SK-N-SH treated with all-trans-retinoic acid at 6 μM for 48 hours (cell line): Measurements from ENCODE around the gene IPO5.

Experiments used
- ATAC-seq: fragments of 200-7000 bp; cut with Tn5 transposase; 3 replicates; pipeline ENCODE4 v1.9.1; 2020; ENCODE audit warnings: mild to moderate bottlenecking, moderate library complexity
- ARNTL ChIP-seq: fragments of 450-650 bp; formaldehyde crosslinking; IDR thresholded peaks from 2 replicates; pipeline ENCODE4 v1.5.0; 2020; ENCODE audit warnings: low read depth, mild to moderate bottlenecking, moderate library complexity, borderline replicate concordance
- BACH2 ChIP-seq: fragments of 250-450 bp; sonication (Bioruptor Pico); IDR thresholded peaks from 2 replicates; pipeline ENCODE4 v1.9.0; 2021; ENCODE audit warnings: mild to moderate bottlenecking, borderline replicate concordance
- CREB5 ChIP-seq: fragments of 250-450 bp; sonication (Bioruptor Pico); IDR thresholded peaks from 2 replicates; pipeline ENCODE4 v1.5.1; 2020; ENCODE audit warnings: low read depth, mild to moderate bottlenecking, moderate library complexity
- CSDC2 ChIP-seq: fragments of 250-450 bp; sonication (Bioruptor Pico); IDR thresholded peaks from 2 replicates; pipeline ENCODE4 v1.5.0; 2020; ENCODE audit warnings: mild to moderate bottlenecking, moderate library complexity
- CSRNP3 ChIP-seq: fragments of 250-450 bp; sonication (Bioruptor Pico); IDR thresholded peaks from 2 replicates; pipeline ENCODE4 v1.5.1; 2021; ENCODE audit warnings: mild to moderate bottlenecking, moderate library complexity
- ESRRG ChIP-seq: fragments of 250-450 bp; sonication (Bioruptor Pico); IDR thresholded peaks from 2 replicates; pipeline ENCODE4 v1.6.1; 2021; ENCODE audit warnings: mild to moderate bottlenecking
- GLIS3 ChIP-seq: fragments of 250-450 bp; sonication (Bioruptor Pico); IDR thresholded peaks from 2 replicates; pipeline ENCODE4 v1.5.0; 2020; ENCODE audit warnings: mild to moderate bottlenecking, moderate library complexity
- PATZ1 ChIP-seq: fragments of 250-450 bp; sonication (Bioruptor Pico); IDR thresholded peaks from 2 replicates; pipeline ENCODE4 v1.8.0; 2020; ENCODE audit warnings: mild to moderate bottlenecking, moderate library complexity, borderline replicate concordance
- POU6F1 ChIP-seq: fragments of 250-450 bp; sonication (Bioruptor Pico); IDR thresholded peaks from 2 replicates; pipeline ENCODE4 v1.8.0; 2021; ENCODE audit warnings: low read depth, mild to moderate bottlenecking, moderate library complexity, borderline replicate concordance
- PPARA ChIP-seq: fragments of 250-450 bp; sonication (Bioruptor Pico); IDR thresholded peaks from 2 replicates; pipeline ENCODE4 v1.5.0; 2020; ENCODE audit warnings: mild to moderate bottlenecking, borderline replicate concordance
- RARB ChIP-seq: fragments of 250-450 bp; sonication (Bioruptor Pico); IDR thresholded peaks from 2 replicates; pipeline ENCODE4 v1.8.0; 2021; ENCODE audit warnings: mild to moderate bottlenecking, moderate library complexity
- SNAI2 ChIP-seq: fragments of 250-450 bp; sonication (Bioruptor Pico); IDR thresholded peaks from 2 replicates; pipeline ENCODE4 v1.5.0; 2020; ENCODE audit warnings: mild to moderate bottlenecking, moderate library complexity
- TCF4 ChIP-seq: fragments of 250-450 bp; sonication (Bioruptor Pico); IDR thresholded peaks from 2 replicates; pipeline ENCODE4 v1.8.0; 2021; ENCODE audit warnings: mild to moderate bottlenecking, moderate library complexity, borderline replicate concordance
- TOX ChIP-seq: fragments of 250-450 bp; sonication (Bioruptor Pico); IDR thresholded peaks from 2 replicates; pipeline ENCODE4 v1.8.0; 2021; ENCODE audit warnings: mild to moderate bottlenecking, moderate library complexity, borderline replicate concordance
- TSHZ2 ChIP-seq: fragments of 250-450 bp; sonication (Bioruptor Pico); IDR thresholded peaks from 2 replicates; pipeline ENCODE4 v1.5.0; 2020; ENCODE audit warnings: mild to moderate bottlenecking, moderate library complexity
- ZC3H10 ChIP-seq: fragments of 250-450 bp; sonication (Bioruptor Pico); IDR thresholded peaks from 2 replicates; pipeline ENCODE4 v1.5.1; 2021; ENCODE audit warnings: mild to moderate bottlenecking, moderate library complexity
- ZFP3 ChIP-seq: fragments of 250-450 bp; sonication (Bioruptor Pico); IDR thresholded peaks from 2 replicates; pipeline ENCODE4 v1.5.0; 2020; ENCODE audit warnings: mild to moderate bottlenecking, moderate library complexity
- ZFP30 ChIP-seq: fragments of 450-650 bp; formaldehyde crosslinking; IDR thresholded peaks from 2 replicates; pipeline ENCODE4 v1.5.0; 2022; ENCODE audit warnings: mild to moderate bottlenecking, moderate library complexity
- ZNF565 ChIP-seq: fragments of 450-650 bp; formaldehyde crosslinking; conservative IDR thresholded peaks from 2 replicates; pipeline ENCODE4 v1.5.0; 2020; ENCODE audit warnings: low read depth, mild to moderate bottlenecking, moderate library complexity
- ZNF70 ChIP-seq: fragments of 450-650 bp; formaldehyde crosslinking; IDR thresholded peaks from 2 replicates; pipeline ENCODE4 v1.5.0; 2020; ENCODE audit warnings: mild to moderate bottlenecking, moderate library complexity
- ZNF8 ChIP-seq: fragments of 450-650 bp; formaldehyde crosslinking; IDR thresholded peaks from 2 replicates; pipeline ENCODE4 v1.5.0; 2020; ENCODE audit warnings: mild to moderate bottlenecking, moderate library complexity

The IPO5 gene

GRCh38 chr13:98013241-98013640 is 59.8 kb downstream of the IPO5 start:
- no peak for TF ChIP-seq ZNF8 (CRISPR knock-in tag)
- no peak for TF ChIP-seq ZNF70 (CRISPR knock-in tag)
- TF ChIP-seq PPARA (CRISPR knock-in tag), result no peak
- TF ChIP-seq CSRNP3 (CRISPR knock-in tag), result no peak
- no peak for TF ChIP-seq BACH2 (CRISPR knock-in tag)
- TF ChIP-seq ZFP3 (CRISPR knock-in tag), result no peak
- TF ChIP-seq ZFP30, result no peak
- no peak for TF ChIP-seq GLIS3 (CRISPR knock-in tag)
- no peak for TF ChIP-seq POU6F1 (CRISPR knock-in tag)
- TF ChIP-seq ARNTL, result no peak
- no peak for TF ChIP-seq ESRRG (CRISPR knock-in tag)
- no peak for TF ChIP-seq ZNF565
- TF ChIP-seq TSHZ2 (CRISPR knock-in tag), result no peak
- no peak for TF ChIP-seq CSDC2
- no peak for TF ChIP-seq SNAI2
- no peak for TF ChIP-seq TCF4 (CRISPR knock-in tag)
- ATAC-seq, result no peak

GRCh38 chr13:98014766-98015165 is 61.3 kb downstream of the IPO5 start:
- no peak for TF ChIP-seq TOX
- no peak for TF ChIP-seq ZNF565
- TF ChIP-seq CSDC2, result no peak
- no peak for TF ChIP-seq RARB (CRISPR knock-in tag)
- TF ChIP-seq POU6F1 (CRISPR knock-in tag), result no peak
- no peak for TF ChIP-seq ZC3H10
- no peak for TF ChIP-seq ESRRG (CRISPR knock-in tag)
- TF ChIP-seq PATZ1 (CRISPR knock-in tag), result no peak
- no peak for TF ChIP-seq CREB5
- no peak for TF ChIP-seq ZFP3 (CRISPR knock-in tag)
- no peak for TF ChIP-seq GLIS3 (CRISPR knock-in tag)
- no peak for TF ChIP-seq BACH2 (CRISPR knock-in tag)
- no peak for TF ChIP-seq ZNF8 (CRISPR knock-in tag)
- no peak for TF ChIP-seq ARNTL
- TF ChIP-seq SNAI2, result no peak
- peak; percentile 77 for ATAC-seq

- TF ChIP-seq POU6F1 (CRISPR knock-in tag), result no peak
- TF ChIP-seq, all 23 proteins: peak for 0
Observed at GRCh38 chr13:98018293-98018692, 64.8 kb downstream of the IPO5 start.

More at GRCh38 chr13:98018293-98018692, 64.8 kb downstream of the IPO5 start:
- ATAC-seq, result no peak
